Right lobe of liver (tissue), 6 donors: ENCODE data around the gene RNF157. TPM values are rescaled to one million over a fixed set of nuclear protein-coding genes. Genes with fewer than 3 reads are reported as not detected.
A peak's percentile ranks its signal among the peaks of the same experiment; 100 is the strongest.

ENCODE experiments used
- ATAC-seq, 4 donors: fragments of 200-7000 bp; cut with Tn5 transposase; one replicate each; pipeline ENCODE4 v1.9.1; 2020; ENCODE audit warnings: mild to moderate bottlenecking in 4 of 4, moderate library complexity in 4 of 4
- DNase-seq, 3 donors: peaks; one replicate each; pipeline ENCODE4 v3.0.0-alpha.2; 2020
- H3K27ac ChIP-seq, 3 donors: fragments of 200-600 bp; one replicate each; pipeline ENCODE4 v1.8.0; 2022
- H3K27me3 ChIP-seq, 2 donors: fragments of 200-600 bp; one replicate each; pipeline ENCODE4 v1.8.0; 2022
- H3K36me3 ChIP-seq, 4 donors: fragments of 200-600 bp; sonication (generic) in 1 of 4; one replicate each; pipeline versions ENCODE4 v1.5.1 to v1.8.0; 2017 to 2022; ENCODE audit warnings: control low read depth in 1 of 4
- H3K4me1 ChIP-seq, 4 donors: fragments of 200-600 bp; sonication (generic) in 1 of 4; one replicate each; pipeline versions ENCODE4 v1.5.1 to v1.8.0; 2017 to 2022; ENCODE audit warnings: control low read depth in 1 of 4
- H3K4me3 ChIP-seq, 3 donors: fragments of 200-600 bp; one replicate each; pipeline ENCODE4 v1.8.0; 2022
- H3K9me3 ChIP-seq, 4 donors: fragments of 200-600 bp; sonication (generic) in 1 of 4; one replicate each; pipeline versions ENCODE4 v1.5.1 to v1.8.0; 2017 to 2022; ENCODE audit warnings: control low read depth in 1 of 4
- CTCF ChIP-seq, 4 donors: fragments of 200-600 bp in 3 of 4; fragments of 450-650 bp in 1 of 4; IDR thresholded peaks; one replicate each; pipeline versions ENCODE4 v1.5.1 to v1.8.0; 2016 to 2022; ENCODE audit warnings: antibody characterized with exemption in 4 of 4, mild to moderate bottlenecking in 2 of 4
- POLR2A ChIP-seq: fragments of 450-650 bp; IDR thresholded peaks from one replicate; pipeline ENCODE4 v1.6.1; 2017; ENCODE audit warnings: antibody characterized with exemption, mild to moderate bottlenecking
- WGBS: methylation state at CpG from one replicate; pipeline ENCODE4 v1.1.6; 2018; ENCODE audit warnings: low coverage, low lambda C conversion rate; ENCODE audit not compliant: insufficient coverage; ENCODE audit errors: missing lambda C conversion rate; 5-methylcytosine and 5-hydroxymethylcytosine counted together
- intact Hi-C, 2 donors: fragments of 100-400 bp; cut with DNase I; formaldehyde crosslinking; loops; one replicate each; pipeline versions ENCODE4 v1.11.2 to v1.14.1; 2022
- total RNA-seq, 6 experiments: library from RNA; depleted of rRNA in 2 of 6; stranded (reverse); fragments of >200 nt in 2 of 6; fragmentation: NEBNext Ultra II Directional in 3 of 6; extraction: Animal tissue kit (Norgen Biotek cat#: 25700) in 3 of 6; gene quantifications; one replicate each; pipeline versions ENCODE4 v1.1.0 to v1.2.4, GENCODE V29; 2016 to 2023
- donor health status: DM: no; HTN: yes; CAD: no.
- donor health status: DM: no; HTN: no; CAD: no.
- donor health status: DM: no; HTN: no; CAD: no.
- donor health status: DM: no; HTN: yes; CAD: no.
- donor health status: DM: no; HTN: yes; CAD: no.

Gene RNF157
- total RNA-seq, 6 experiments from 2014 or later: 0.39 to 14.5 (median 6.0) TPM

GRCh38 chr17:76154292-76154691, 86.0 kb downstream of the RNF157 start:
- H3K36me3 ChIP-seq: no peaks in the 10 kb centered on the region
- peaks cover 0 to 10% (median 2%) of the 10 kb centered on the region in 4 donors for H3K4me1 ChIP-seq
- no peak for TF ChIP-seq CTCF (IDR thresholded peaks at IDR 0.05)
- no peak for TF ChIP-seq POLR2A
- ATAC-seq (no peak), DNase-seq (no peak)
- no peak overlapping the region for H3K4me3 ChIP-seq
- intact Hi-C loops: no loop called here
- WGBS: 93% methylated on average over 3 of the region's 3 CpGs
- no peaks in the 10 kb centered on the region for H3K9me3 ChIP-seq
- H3K27ac ChIP-seq: no peak overlapping the region
- no peaks in the 10 kb centered on the region for H3K27me3 ChIP-seq

GRCh38 chr17:76153640-76154039, 86.7 kb downstream of the RNF157 start:
- Histone ChIP-seq H3K36me3 (no peaks in the 10 kb centered on the region), H3K4me3 (no peak overlapping the region), H3K27ac (no peak overlapping the region), H3K9me3 (no peaks in the 10 kb centered on the region), H3K27me3 (no peaks in the 10 kb centered on the region), H3K4me1 (peaks cover 0 to 10% (median 2%) of the 10 kb centered on the region in 4 donors)
- ATAC-seq (no peak), DNase-seq (peak in 1 of 3 donors; percentile 31)
- 78% methylated on average over 4 of the region's 5 CpGs for WGBS
- TF ChIP-seq POLR2A: no peak
- TF ChIP-seq CTCF (IDR thresholded peaks at IDR 0.05): no peak
- intact Hi-C loops: no loop called here

GRCh38 chr17:76153202-76153601, 87.1 kb downstream of the RNF157 start:
- 80% methylated on average over 2 of the region's 9 CpGs for WGBS
- intact Hi-C loops: no loop called here
- ATAC-seq (no peak), DNase-seq (peak in 1 of 3 donors; percentile 28)
- Histone ChIP-seq H3K9me3 (no peaks in the 10 kb centered on the region), H3K36me3 (no peaks in the 10 kb centered on the region), H3K27ac (no peak overlapping the region), H3K4me3 (no peak overlapping the region), H3K27me3 (no peaks in the 10 kb centered on the region), H3K4me1 (peaks cover 0 to 10% (median 2%) of the 10 kb centered on the region in 4 donors)
- TF ChIP-seq POLR2A (no peak), CTCF (IDR thresholded peaks at IDR 0.05) (no peak)

GRCh38 chr17:76152591-76152990, 87.7 kb downstream of the RNF157 start:
- WGBS: 90% methylated on average over 4 of the region's 7 CpGs
- H3K4me3 ChIP-seq: no peak overlapping the region
- TF ChIP-seq POLR2A (no peak), CTCF (IDR thresholded peaks at IDR 0.05) (no peak)
- no peak overlapping the region for H3K27ac ChIP-seq
- DNase-seq (no peak), ATAC-seq (no peak)
- H3K4me1 ChIP-seq: peaks cover 0 to 10% (median 2%) of the 10 kb centered on the region in 4 donors
- H3K36me3 ChIP-seq: no peaks in the 10 kb centered on the region
- intact Hi-C loops: no loop called here
- no peaks in the 10 kb centered on the region for H3K9me3 ChIP-seq
- no peaks in the 10 kb centered on the region for H3K27me3 ChIP-seq
